ENCODE results near the gene COMTD1. TPM values are rescaled to one million over a fixed set of nuclear protein-coding genes. Genes with fewer than 3 reads are reported as not detected.

COMTD1 gene
- polyA plus RNA-seq, 1 donor (not counting 4 experiments of a cell fraction or from before 2014, with no cell fraction given), result 6.2 TPM

DNA sequence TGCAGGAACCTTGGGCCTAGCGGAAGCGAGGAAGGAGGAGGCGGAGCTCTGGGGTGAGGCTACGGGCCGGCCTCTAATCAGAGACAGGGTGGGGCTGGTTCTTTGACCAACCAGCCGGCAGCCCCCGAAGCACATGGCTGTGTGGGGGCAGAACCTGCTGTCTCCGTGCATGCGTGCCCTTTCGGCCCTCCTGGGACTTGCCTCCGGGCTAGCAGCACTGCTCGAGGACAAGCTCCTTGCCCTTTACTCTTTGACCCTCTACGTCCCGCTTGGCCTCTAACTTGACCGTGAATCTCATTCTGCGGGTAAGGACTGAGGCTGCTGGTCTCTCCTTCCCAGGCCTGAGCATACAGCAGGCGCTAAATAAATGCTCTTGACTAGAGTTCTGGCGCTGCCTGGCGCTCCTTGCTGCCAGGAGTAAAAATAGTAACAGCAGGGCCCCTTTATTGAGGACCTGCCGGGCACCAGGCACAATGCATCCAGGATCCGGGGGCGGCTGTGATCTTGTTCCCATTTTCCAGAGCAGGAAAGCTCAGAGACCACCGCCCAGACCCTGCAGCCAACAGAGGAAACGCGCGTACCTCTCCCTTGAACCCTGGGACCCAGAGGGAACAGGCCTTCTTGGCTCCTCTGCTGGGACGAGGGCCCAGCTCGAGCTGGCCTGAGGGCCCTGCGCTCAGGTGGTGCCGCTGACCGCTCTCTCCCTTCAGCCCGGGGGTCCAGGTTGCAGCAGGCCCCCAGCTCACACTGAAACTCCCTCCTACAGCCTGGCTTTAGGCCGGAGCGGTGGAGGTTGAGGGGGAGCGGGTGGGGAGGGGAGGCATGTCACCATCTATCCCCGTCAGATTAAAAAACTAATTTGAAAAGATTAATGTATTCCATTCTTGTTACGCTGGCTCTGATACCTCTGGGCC is 2.7 kb upstream of the COMTD1 start:
- FAIRE-seq (no peak), DNase-seq (ENCODE audit: low read depth, low spot score) (no peak)
- dilution Hi-C loops (cut with MboI; ENCODE audit: extremely low pct_ligation_motif_present, low sequenced_read_pairs), result no loop called here
- H3K27ac ChIP-seq (ENCODE audit: control insufficient read depth, insufficient read depth, low read length), result no peak overlapping the region
- H3K9me1 ChIP-seq (ENCODE audit: control insufficient read depth, extremely low read depth, insufficient read depth, low read length), result no peaks in the 10 kb centered on the region
- H3K79me2 ChIP-seq (ENCODE audit: control insufficient read depth, insufficient read depth, low read length), result peaks cover under 1% of the 10 kb centered on the region
- no peaks in the 10 kb centered on the region for H3K27me3 ChIP-seq (ENCODE audit: control insufficient read depth, extremely low read depth, insufficient read depth, low read length)
- no peak overlapping the region for H3K9ac ChIP-seq (ENCODE audit: control insufficient read depth, extremely low read depth, insufficient read depth, low read length)
- no peaks in the 10 kb centered on the region for H3K9me3 ChIP-seq (ENCODE audit: control insufficient read depth, low read depth, low read length)
- peaks cover 14% of the 10 kb centered on the region for H3K4me1 ChIP-seq (ENCODE audit: control insufficient read depth, extremely low read depth, insufficient read depth, low read length)
- no peak overlapping the region for H3K4me3 ChIP-seq (ENCODE audit: control insufficient read depth in 2 of 3, extremely low read depth in 1 of 3, insufficient read depth in 2 of 3, low read depth in 1 of 3, low read length in 3 of 3)
- H2AFZ ChIP-seq (ENCODE audit: control insufficient read depth, low read length), result no peak overlapping the region
- H3K4me2 ChIP-seq (ENCODE audit: control insufficient read depth, extremely low read depth, insufficient read depth, low read depth, low read length), result no peak overlapping the region
- TF ChIP-seq, protein P1, sequence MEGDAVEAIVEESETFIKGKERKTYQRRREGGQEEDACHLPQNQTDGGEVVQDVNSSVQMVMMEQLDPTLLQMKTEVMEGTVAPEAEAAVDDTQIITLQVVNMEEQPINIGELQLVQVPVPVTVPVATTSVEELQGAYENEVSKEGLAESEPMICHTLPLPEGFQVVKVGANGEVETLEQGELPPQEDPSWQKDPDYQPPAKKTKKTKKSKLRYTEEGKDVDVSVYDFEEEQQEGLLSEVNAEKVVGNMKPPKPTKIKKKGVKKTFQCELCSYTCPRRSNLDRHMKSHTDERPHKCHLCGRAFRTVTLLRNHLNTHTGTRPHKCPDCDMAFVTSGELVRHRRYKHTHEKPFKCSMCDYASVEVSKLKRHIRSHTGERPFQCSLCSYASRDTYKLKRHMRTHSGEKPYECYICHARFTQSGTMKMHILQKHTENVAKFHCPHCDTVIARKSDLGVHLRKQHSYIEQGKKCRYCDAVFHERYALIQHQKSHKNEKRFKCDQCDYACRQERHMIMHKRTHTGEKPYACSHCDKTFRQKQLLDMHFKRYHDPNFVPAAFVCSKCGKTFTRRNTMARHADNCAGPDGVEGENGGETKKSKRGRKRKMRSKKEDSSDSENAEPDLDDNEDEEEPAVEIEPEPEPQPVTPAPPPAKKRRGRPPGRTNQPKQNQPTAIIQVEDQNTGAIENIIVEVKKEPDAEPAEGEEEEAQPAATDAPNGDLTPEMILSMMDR (optimal IDR thresholded peaks at IDR 0.05 in 1 of 3, IDR thresholded peaks at IDR 0.05 in 1 of 3, conservative IDR thresholded peaks at IDR 0.05 in 1 of 3; ENCODE audit: extremely low read depth in 1 of 3, insufficient read depth in 2 of 3, low read length in 3 of 3), result no peak
- no peak for TF ChIP-seq EZH2 (IDR thresholded peaks at IDR 0.05; ENCODE audit: low read length)
- no peaks in the 10 kb centered on the region for H3K36me3 ChIP-seq (ENCODE audit: control insufficient read depth in 2 of 2, extremely low read depth in 1 of 2, insufficient read depth in 2 of 2, low read length in 2 of 2)
- no peaks in the 10 kb centered on the region for H4K20me1 ChIP-seq (ENCODE audit: control insufficient read depth, extremely low read depth, insufficient read depth, low read length)

DNA sequence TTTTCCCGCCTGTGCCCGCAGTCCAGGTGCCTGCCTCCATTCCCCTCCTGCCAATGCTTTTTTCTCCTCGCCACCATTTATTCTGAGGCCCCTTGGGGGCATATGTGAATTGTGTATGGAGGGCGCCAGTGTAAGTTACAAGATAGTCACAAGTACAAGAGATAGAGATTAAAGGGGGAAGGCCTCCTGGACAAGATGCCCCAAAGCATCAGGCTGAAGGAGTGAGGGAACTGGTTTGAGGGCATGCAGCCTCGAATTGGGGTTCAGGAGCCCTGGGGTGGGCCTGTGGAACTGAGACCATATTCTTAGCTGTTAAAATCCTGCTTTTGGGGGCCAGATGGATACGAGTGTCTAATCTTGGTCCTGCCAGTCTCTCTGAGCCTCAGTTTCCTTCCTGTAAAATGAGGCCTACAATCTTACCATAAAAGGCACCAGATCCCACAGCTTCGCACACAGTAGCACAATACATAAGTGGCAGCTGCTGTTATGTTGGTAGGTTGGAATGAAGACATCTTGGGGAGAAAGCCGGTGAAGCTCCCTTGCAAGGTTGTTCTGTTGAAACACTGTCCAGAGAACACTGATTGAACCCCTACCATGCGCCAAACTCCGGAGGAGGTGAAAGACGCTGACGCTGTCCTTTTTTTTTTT is 545 bp upstream of the COMTD1 start:
- Histone ChIP-seq H3K79me2 (ENCODE audit: control insufficient read depth, insufficient read depth, low read length) (peaks cover 7% of the 10 kb centered on the region), H3K9me3 (ENCODE audit: control insufficient read depth, low read depth, low read length) (no peaks in the 10 kb centered on the region), H3K9ac (ENCODE audit: control insufficient read depth, extremely low read depth, insufficient read depth, low read length) (peak overlapping the region; percentile 47), H3K4me3 (ENCODE audit: control insufficient read depth in 2 of 3, extremely low read depth in 1 of 3, insufficient read depth in 2 of 3, low read depth in 1 of 3, low read length in 3 of 3) (no peak overlapping the region), H4K20me1 (ENCODE audit: control insufficient read depth, extremely low read depth, insufficient read depth, low read length) (peaks cover 9% of the 10 kb centered on the region), H3K27me3 (ENCODE audit: control insufficient read depth, extremely low read depth, insufficient read depth, low read length) (no peaks in the 10 kb centered on the region), H3K4me1 (ENCODE audit: control insufficient read depth, extremely low read depth, insufficient read depth, low read length) (peaks cover 22% of the 10 kb centered on the region), H2AFZ (ENCODE audit: control insufficient read depth, low read length) (peak overlapping the region; percentile 76), H3K9me1 (ENCODE audit: control insufficient read depth, extremely low read depth, insufficient read depth, low read length) (no peaks in the 10 kb centered on the region), H3K27ac (ENCODE audit: control insufficient read depth, insufficient read depth, low read length) (no peak overlapping the region), H3K4me2 (ENCODE audit: control insufficient read depth, extremely low read depth, insufficient read depth, low read depth, low read length) (no peak overlapping the region), H3K36me3 (ENCODE audit: control insufficient read depth in 2 of 2, extremely low read depth in 1 of 2, insufficient read depth in 2 of 2, low read length in 2 of 2) (peaks cover 15 to 21% of the 10 kb centered on the region in 2 experiments)
- DNase-seq (ENCODE audit: low read depth, low spot score) (no peak), FAIRE-seq (no peak)
- TF ChIP-seq, protein P1 (optimal IDR thresholded peaks at IDR 0.05 in 1 of 3, IDR thresholded peaks at IDR 0.05 in 1 of 3, conservative IDR thresholded peaks at IDR 0.05 in 1 of 3; ENCODE audit: extremely low read depth in 1 of 3, insufficient read depth in 2 of 3, low read length in 3 of 3), result no peak
- no peak for TF ChIP-seq EZH2 (IDR thresholded peaks at IDR 0.05; ENCODE audit: low read length)
- dilution Hi-C loops (cut with MboI; ENCODE audit: extremely low pct_ligation_motif_present, low sequenced_read_pairs), result no loop called here
